DND-41 (cell line): Measurements from ENCODE around the gene FRY.

ENCODE experiments used
- ATAC-seq: fragments of 200-7000 bp; cut with Tn5 transposase; 3 replicates; pipeline ENCODE4 v1.9.1; 2021; ENCODE audit warnings: low read depth; ENCODE audit not compliant: insufficient read depth
- DNase-seq: peaks from one replicate; pipeline ENCODE4 v3.0.0-alpha.2; 2020
- H2AFZ ChIP-seq: 2 replicates; pipeline ENCODE4 v1.6.0; 2012; ENCODE audit warnings: low read depth, low read length
- H3K27ac ChIP-seq: 2 replicates; pipeline ENCODE4 v1.5.1; 2012; ENCODE audit warnings: low read length, inconsistent platforms
- H3K27me3 ChIP-seq: fragments of 200-600 bp; sonication (generic); 2 replicates; pipeline ENCODE4 v1.6.0; 2012; ENCODE audit warnings: low read length, mild to moderate bottlenecking, inconsistent platforms; ENCODE audit not compliant: insufficient read depth, poor library complexity
- H3K36me3 ChIP-seq: 2 replicates; pipeline ENCODE4 v1.5.1; 2012; ENCODE audit warnings: low read length, inconsistent platforms; ENCODE audit not compliant: insufficient read depth
- H3K4me1 ChIP-seq: 2 replicates; pipeline ENCODE4 v1.5.1; 2012; ENCODE audit warnings: mild to moderate bottlenecking, low read length; ENCODE audit not compliant: insufficient read depth
- H3K4me2 ChIP-seq: 2 replicates; pipeline ENCODE4 v1.6.0; 2012; ENCODE audit warnings: mild to moderate bottlenecking, moderate library complexity, low read length, inconsistent platforms; ENCODE audit not compliant: insufficient read depth
- H3K4me3 ChIP-seq, 2 experiments: fragments of 200-600 bp in 1 of 2; shearing (Covaris generic) in 1 of 2; 2 replicates each; pipeline ENCODE4 v1.5.1; 2012 to 2016; ENCODE audit warnings: inconsistent platforms in 2 of 2, low read length in 2 of 2, mild to moderate bottlenecking in 2 of 2, low read depth in 1 of 2, moderate library complexity in 1 of 2
- H3K79me2 ChIP-seq: 2 replicates; pipeline ENCODE4 v1.6.0; 2012; ENCODE audit warnings: low read length, inconsistent platforms; ENCODE audit not compliant: insufficient read depth
- H3K9ac ChIP-seq: 2 replicates; pipeline ENCODE4 v1.6.0; 2012; ENCODE audit warnings: low read depth, mild to moderate bottlenecking, inconsistent platforms, low read length, moderate library complexity
- H3K9me3 ChIP-seq: 2 replicates; pipeline ENCODE4 v1.5.1; 2012; ENCODE audit warnings: low read length, moderate library complexity, mild to moderate bottlenecking, inconsistent platforms; ENCODE audit not compliant: insufficient read depth, severe bottlenecking
- H4K20me1 ChIP-seq: 2 replicates; pipeline ENCODE4 v1.6.0; 2012; ENCODE audit warnings: low read length; ENCODE audit not compliant: insufficient read depth
- CTCF ChIP-seq: IDR thresholded peaks from 2 replicates; pipeline ENCODE4 v1.5.1; 2012; ENCODE audit warnings: borderline replicate concordance, low read length, moderate library complexity, mild to moderate bottlenecking; ENCODE audit not compliant: poor library complexity, severe bottlenecking; ENCODE audit errors: extremely low read depth
- EZH2 ChIP-seq: IDR thresholded peaks from 3 replicates; pipeline ENCODE4 v1.6.1; 2012; ENCODE audit warnings: borderline replicate concordance, low read depth, mild to moderate bottlenecking, moderate library complexity, low read length, inconsistent platforms; ENCODE audit not compliant: severe bottlenecking

FRY gene

GRCh38 chr13:32254416-32254815, 222.8 kb downstream of the FRY start:
- Histone ChIP-seq H2AFZ (no peak overlapping the region), H3K9me3 (no peaks in the 10 kb centered on the region), H3K4me2 (no peak overlapping the region), H3K4me1 (no peaks in the 10 kb centered on the region), H3K27ac (no peak overlapping the region), H3K4me3 (no peak overlapping the region), H3K27me3 (peaks cover 2% of the 10 kb centered on the region), H3K36me3 (no peaks in the 10 kb centered on the region), H3K9ac (no peak overlapping the region), H4K20me1 (no peaks in the 10 kb centered on the region), H3K79me2 (no peaks in the 10 kb centered on the region)
- ATAC-seq = no peak
- TF ChIP-seq EZH2 = no peak
- TF ChIP-seq CTCF = no peak
- no peak for DNase-seq

GRCh38 chr13:32254916-32255723, 223.5 kb downstream of the FRY start:
- DNase-seq (no peak), ATAC-seq (no peak)
- H4K20me1 ChIP-seq = no peaks in the 10 kb centered on the region
- no peak for TF ChIP-seq EZH2
- no peak for TF ChIP-seq CTCF
- H3K9me3 ChIP-seq = no peaks in the 10 kb centered on the region
- no peak overlapping the region for H3K4me2 ChIP-seq
- no peak overlapping the region for H2AFZ ChIP-seq
- no peak overlapping the region for H3K4me3 ChIP-seq
- H3K4me1 ChIP-seq = no peaks in the 10 kb centered on the region
- H3K9ac ChIP-seq = no peak overlapping the region
- no peaks in the 10 kb centered on the region for H3K79me2 ChIP-seq
- H3K27me3 ChIP-seq = peaks cover 7% of the 10 kb centered on the region
- H3K36me3 ChIP-seq = no peaks in the 10 kb centered on the region
- H3K27ac ChIP-seq = no peak overlapping the region

DNA sequence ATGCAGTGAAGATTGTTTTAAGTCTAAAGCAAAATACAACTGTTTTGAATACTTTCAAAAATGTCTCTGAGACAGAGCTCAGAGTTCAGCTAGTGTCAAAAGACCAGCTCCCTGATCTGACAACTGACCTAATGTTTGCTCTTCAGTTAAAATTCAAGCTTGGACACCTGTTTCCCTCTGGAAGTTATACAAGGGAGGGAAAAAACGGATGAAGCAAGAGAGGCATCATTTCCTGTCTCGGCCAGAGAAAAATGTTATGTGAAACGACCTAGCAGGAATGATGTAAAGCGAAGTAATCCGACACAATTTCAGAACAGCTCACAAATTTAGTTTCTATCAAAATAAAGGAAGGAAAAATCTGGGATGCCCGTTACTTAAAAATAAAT, 224.1 kb downstream of the FRY start:
- no peaks in the 10 kb centered on the region for H3K36me3 ChIP-seq

DNA sequence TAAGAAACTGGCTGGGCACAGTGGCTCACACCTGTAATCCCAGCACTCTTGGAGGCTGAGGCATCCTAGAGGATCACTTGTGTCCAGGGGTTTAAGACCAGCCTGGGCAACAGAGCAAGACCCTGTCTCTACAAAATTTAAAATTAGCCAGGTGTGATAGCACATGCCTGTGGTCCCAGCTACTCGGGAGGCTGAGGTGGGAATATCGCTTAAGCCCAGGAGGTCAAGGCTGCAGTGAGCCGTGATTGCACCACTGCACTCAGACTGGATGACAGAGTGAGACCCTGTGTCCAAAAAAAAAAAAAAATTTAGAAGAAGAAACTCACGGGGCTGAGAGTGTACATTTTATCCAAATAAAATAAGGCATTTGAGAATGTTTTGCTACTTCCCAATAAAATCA, 224.7 kb downstream of the FRY start:
- Histone ChIP-seq H4K20me1 (no peaks in the 10 kb centered on the region), H3K36me3 (no peaks in the 10 kb centered on the region), H3K4me2 (no peak overlapping the region), H3K9ac (no peak overlapping the region), H3K79me2 (no peaks in the 10 kb centered on the region), H3K27me3 (peaks cover 8% of the 10 kb centered on the region), H3K4me1 (no peaks in the 10 kb centered on the region), H2AFZ (no peak overlapping the region), H3K9me3 (no peaks in the 10 kb centered on the region), H3K4me3 (no peak overlapping the region), H3K27ac (no peak overlapping the region)
- DNase-seq (no peak), ATAC-seq (no peak)
- TF ChIP-seq CTCF (no peak), EZH2 (no peak)

More for the DNA sequence above, 224.1 kb downstream of the FRY start:
- ATAC-seq (no peak), DNase-seq (no peak)
- Histone ChIP-seq H3K79me2 (no peaks in the 10 kb centered on the region), H3K9me3 (no peaks in the 10 kb centered on the region), H2AFZ (no peak overlapping the region), H3K9ac (no peak overlapping the region), H4K20me1 (no peaks in the 10 kb centered on the region), H3K4me2 (no peak overlapping the region), H3K4me1 (no peaks in the 10 kb centered on the region), H3K27ac (no peak overlapping the region), H3K4me3 (no peak overlapping the region), H3K27me3 (peaks cover 8% of the 10 kb centered on the region)
- no peak for TF ChIP-seq EZH2
